GM19324 (cell line): ENCODE measurements around the gene MKLN1.
A peak's percentile ranks its signal among the peaks of the same experiment; 100 is the strongest.
"Not testable (repeated sequence)": the region's sequence is repeated elsewhere in the genome, so short reads cannot be mapped to it uniquely, and the experiment has no call there.

ENCODE experiments used
- ATAC-seq: cut with Tn5 transposase; IDR thresholded peaks from one replicate; pipeline ENCODE4 v1.9.1; 2021; ENCODE audit warnings: mild to moderate bottlenecking, moderate library complexity; ENCODE audit not compliant: unreplicated experiment, low FRiP score

Gene MKLN1

GRCh38 chr7:131327626-131328376 is at the start of gene MKLN1:
TSS of gene MKLN1 (plus strand) at chr7:131327876. CDS start at chr7:131327900, 24 bp downstream.
- ATAC-seq = peak; percentile 91

- ATAC-seq = no peak
These were observed 48.6 kb upstream of the MKLN1 start for GRCh38 chr7:131279044-131279443.

- no peak for ATAC-seq
These were observed 46.2 kb upstream of the MKLN1 start for GRCh38 chr7:131281266-131282048.

GRCh38 chr7:131284702-131285419 is 42.8 kb upstream of the MKLN1 start:
- no peak for ATAC-seq

- no peak for ATAC-seq
These were observed 42.1 kb upstream of the MKLN1 start for GRCh38 chr7:131285556-131285955.

GRCh38 chr7:131288450-131288849 is 39.2 kb upstream of the MKLN1 start:
- no peak for ATAC-seq

- no peak for ATAC-seq
These were observed 38.6 kb upstream of the MKLN1 start for GRCh38 chr7:131289051-131289450.

- ATAC-seq = no peak
These were observed 35.4 kb upstream of the MKLN1 start for GRCh38 chr7:131292141-131292905.

- ATAC-seq = no peak
These were observed 34.7 kb upstream of the MKLN1 start for GRCh38 chr7:131293018-131293417.

- ATAC-seq = no peak
These were observed 33.1 kb upstream of the MKLN1 start for GRCh38 chr7:131294553-131294952.

- no peak for ATAC-seq
These were observed 29.1 kb upstream of the MKLN1 start for GRCh38 chr7:131298608-131298992.

- no peak for ATAC-seq
These were observed 28.6 kb upstream of the MKLN1 start for GRCh38 chr7:131299074-131299473.

GRCh38 chr7:131300078-131300477 is 27.6 kb upstream of the MKLN1 start:
- no peak for ATAC-seq

- ATAC-seq = no peak
These were observed 26.9 kb upstream of the MKLN1 start for GRCh38 chr7:131300572-131301466.

GRCh38 chr7:131302446-131302845 is 25.2 kb upstream of the MKLN1 start:
- ATAC-seq = no peak

- ATAC-seq = no peak
These were observed 24.6 kb upstream of the MKLN1 start for GRCh38 chr7:131302876-131303707.

GRCh38 chr7:131305152-131305551 is 22.5 kb upstream of the MKLN1 start:
- no peak for ATAC-seq

- ATAC-seq = not testable (repeated sequence)
These were observed 21.6 kb upstream of the MKLN1 start for GRCh38 chr7:131306041-131306440.

- no peak for ATAC-seq
These were observed 20.9 kb upstream of the MKLN1 start for GRCh38 chr7:131306777-131307176.
